NCI-H2227 treated with DMSO at 0.1 percent for 48 hours (cell line): Measurements from ENCODE around the gene EMILIN3.

Experiments used
- DNase-seq: peaks from one replicate; lab custom pipeline; 2025; lab: John Stamatoyannopoulos, UW

Gene EMILIN3

GRCh38 chr20:41347523-41348429, 18.8 kb downstream of the EMILIN3 start:
- DNase-seq, result no peak

- no peak for DNase-seq
These were observed 20.9 kb downstream of the EMILIN3 start for GRCh38 chr20:41345729-41346067.

- no peak for DNase-seq
These were observed 21.5 kb downstream of the EMILIN3 start for GRCh38 chr20:41344938-41345728.

- no peak for DNase-seq
These were observed 22.1 kb downstream of the EMILIN3 start for GRCh38 chr20:41344477-41344876.

GRCh38 chr20:41342474-41343464, 23.8 kb downstream of the EMILIN3 start:
- DNase-seq, result no peak

GRCh38 chr20:41340327-41341055, 26.1 kb downstream of the EMILIN3 start, which contains the start of gene LPIN3:
TSS of gene LPIN3 (plus strand) at chr20:41340821. CDS start at chr20:41345804, 4,983 bp downstream.
- DNase-seq, result no peak

- DNase-seq, result peak; percentile 68
These were observed 26.7 kb downstream of the EMILIN3 start for GRCh38 chr20:41339957-41340326.

- DNase-seq, result no peak
These were observed 29.7 kb downstream of the EMILIN3 start for GRCh38 chr20:41336711-41337492.

- DNase-seq, result no peak
These were observed 31.0 kb downstream of the EMILIN3 start for GRCh38 chr20:41335591-41335990.

GRCh38 chr20:41334443-41335421, 31.9 kb downstream of the EMILIN3 start:
- DNase-seq, result no peak

GRCh38 chr20:41334036-41334435, 32.6 kb downstream of the EMILIN3 start:
- no peak for DNase-seq

GRCh38 chr20:41331731-41332130, 34.9 kb downstream of the EMILIN3 start:
- DNase-seq, result no peak

- no peak for DNase-seq
These were observed 35.7 kb downstream of the EMILIN3 start for GRCh38 chr20:41330941-41331340.

GRCh38 chr20:41330343-41330720, 36.3 kb downstream of the EMILIN3 start:
- DNase-seq, result no peak

- no peak for DNase-seq
These were observed 36.9 kb downstream of the EMILIN3 start for GRCh38 chr20:41329435-41330342.

- DNase-seq, result no peak
These were observed 39.4 kb downstream of the EMILIN3 start for GRCh38 chr20:41327178-41327577.

GRCh38 chr20:41320976-41321375, 45.6 kb downstream of the EMILIN3 start:
- no peak for DNase-seq

GRCh38 chr20:41320441-41320840, 46.2 kb downstream of the EMILIN3 start:
- DNase-seq, result no peak
